Breast epithelium (tissue), 3 donors: ENCODE measurements around the gene NDUFS3.

Experiments used
- POLR2A ChIP-seq: fragments of 450-650 bp; IDR thresholded peaks from one replicate; pipeline ENCODE4 v1.6.1; 2016; ENCODE audit warnings: antibody characterized with exemption, mild to moderate bottlenecking, moderate library complexity
- TF ChIP-seq, protein P1 (sequence below), 3 donors: fragments of 450-650 bp; IDR thresholded peaks; one replicate each; pipeline ENCODE4 v1.5.1; 2016 to 2017; ENCODE audit warnings: antibody characterized with exemption in 3 of 3, mild to moderate bottlenecking in 3 of 3, moderate library complexity in 3 of 3

GRCh38 chr11:47569646-47570045 is 9.2 kb upstream of the NDUFS3 start:
- TF ChIP-seq, protein P1, sequence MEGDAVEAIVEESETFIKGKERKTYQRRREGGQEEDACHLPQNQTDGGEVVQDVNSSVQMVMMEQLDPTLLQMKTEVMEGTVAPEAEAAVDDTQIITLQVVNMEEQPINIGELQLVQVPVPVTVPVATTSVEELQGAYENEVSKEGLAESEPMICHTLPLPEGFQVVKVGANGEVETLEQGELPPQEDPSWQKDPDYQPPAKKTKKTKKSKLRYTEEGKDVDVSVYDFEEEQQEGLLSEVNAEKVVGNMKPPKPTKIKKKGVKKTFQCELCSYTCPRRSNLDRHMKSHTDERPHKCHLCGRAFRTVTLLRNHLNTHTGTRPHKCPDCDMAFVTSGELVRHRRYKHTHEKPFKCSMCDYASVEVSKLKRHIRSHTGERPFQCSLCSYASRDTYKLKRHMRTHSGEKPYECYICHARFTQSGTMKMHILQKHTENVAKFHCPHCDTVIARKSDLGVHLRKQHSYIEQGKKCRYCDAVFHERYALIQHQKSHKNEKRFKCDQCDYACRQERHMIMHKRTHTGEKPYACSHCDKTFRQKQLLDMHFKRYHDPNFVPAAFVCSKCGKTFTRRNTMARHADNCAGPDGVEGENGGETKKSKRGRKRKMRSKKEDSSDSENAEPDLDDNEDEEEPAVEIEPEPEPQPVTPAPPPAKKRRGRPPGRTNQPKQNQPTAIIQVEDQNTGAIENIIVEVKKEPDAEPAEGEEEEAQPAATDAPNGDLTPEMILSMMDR (IDR thresholded peaks at IDR 0.05) = no peak
- no peak for TF ChIP-seq POLR2A
